Panc1 (cell line): ENCODE data around the gene FKRP.

Source experiments
- CTCF ChIP-seq: fragments of 450-650 bp; IDR thresholded peaks from 2 replicates; pipeline ENCODE4 v1.5.1; 2017; ENCODE audit warnings: mild to moderate bottlenecking
- POLR2AphosphoS5 ChIP-seq: IDR thresholded peaks from 2 replicates; pipeline ENCODE4 v1.6.1; 2012; ENCODE audit warnings: mild to moderate bottlenecking, low read depth, low read length, moderate library complexity
- SIN3A ChIP-seq: IDR thresholded peaks from 2 replicates; pipeline ENCODE4 v1.6.1; 2012; ENCODE audit warnings: low read depth, mild to moderate bottlenecking, low read length, moderate library complexity, borderline replicate concordance; ENCODE audit not compliant: insufficient read depth
- TCF7L2 ChIP-seq: IDR thresholded peaks from 2 replicates; pipeline ENCODE4 v1.6.1; 2011; ENCODE audit warnings: mild to moderate bottlenecking, low read depth, low read length, inconsistent platforms
- TF ChIP-seq, protein P1 (sequence below), 2 experiments: IDR thresholded peaks; 2 replicates each; pipeline ENCODE4 v1.6.1; 2011 to 2012; ENCODE audit warnings: low read depth in 2 of 2, control low read depth in 1 of 2, low read length in 1 of 2, mild to moderate bottlenecking in 1 of 2, moderate library complexity in 1 of 2; ENCODE audit not compliant: insufficient read depth in 1 of 2

- peak; percentile 94 for TF ChIP-seq CTCF
- TF ChIP-seq POLR2AphosphoS5: no peak
- no peak for TF ChIP-seq TCF7L2
- TF ChIP-seq, protein P1, sequence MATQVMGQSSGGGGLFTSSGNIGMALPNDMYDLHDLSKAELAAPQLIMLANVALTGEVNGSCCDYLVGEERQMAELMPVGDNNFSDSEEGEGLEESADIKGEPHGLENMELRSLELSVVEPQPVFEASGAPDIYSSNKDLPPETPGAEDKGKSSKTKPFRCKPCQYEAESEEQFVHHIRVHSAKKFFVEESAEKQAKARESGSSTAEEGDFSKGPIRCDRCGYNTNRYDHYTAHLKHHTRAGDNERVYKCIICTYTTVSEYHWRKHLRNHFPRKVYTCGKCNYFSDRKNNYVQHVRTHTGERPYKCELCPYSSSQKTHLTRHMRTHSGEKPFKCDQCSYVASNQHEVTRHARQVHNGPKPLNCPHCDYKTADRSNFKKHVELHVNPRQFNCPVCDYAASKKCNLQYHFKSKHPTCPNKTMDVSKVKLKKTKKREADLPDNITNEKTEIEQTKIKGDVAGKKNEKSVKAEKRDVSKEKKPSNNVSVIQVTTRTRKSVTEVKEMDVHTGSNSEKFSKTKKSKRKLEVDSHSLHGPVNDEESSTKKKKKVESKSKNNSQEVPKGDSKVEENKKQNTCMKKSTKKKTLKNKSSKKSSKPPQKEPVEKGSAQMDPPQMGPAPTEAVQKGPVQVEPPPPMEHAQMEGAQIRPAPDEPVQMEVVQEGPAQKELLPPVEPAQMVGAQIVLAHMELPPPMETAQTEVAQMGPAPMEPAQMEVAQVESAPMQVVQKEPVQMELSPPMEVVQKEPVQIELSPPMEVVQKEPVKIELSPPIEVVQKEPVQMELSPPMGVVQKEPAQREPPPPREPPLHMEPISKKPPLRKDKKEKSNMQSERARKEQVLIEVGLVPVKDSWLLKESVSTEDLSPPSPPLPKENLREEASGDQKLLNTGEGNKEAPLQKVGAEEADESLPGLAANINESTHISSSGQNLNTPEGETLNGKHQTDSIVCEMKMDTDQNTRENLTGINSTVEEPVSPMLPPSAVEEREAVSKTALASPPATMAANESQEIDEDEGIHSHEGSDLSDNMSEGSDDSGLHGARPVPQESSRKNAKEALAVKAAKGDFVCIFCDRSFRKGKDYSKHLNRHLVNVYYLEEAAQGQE (IDR thresholded peaks at IDR 0.05; ENCODE audit: insufficient read depth in 1 of 2, low read depth in 2 of 2, low read length in 1 of 2): no peak
- no peak for TF ChIP-seq SIN3A
These were observed 17.0 kb upstream of the FKRP start for GRCh38 chr19:46728693-46729339.
